Measurements from ENCODE around the gene UMAD1.
"Not testable (repeated sequence)": the region's sequence is repeated elsewhere in the genome, so short reads cannot be mapped to it uniquely, and the experiment has no call there.

Gene UMAD1

DNA sequence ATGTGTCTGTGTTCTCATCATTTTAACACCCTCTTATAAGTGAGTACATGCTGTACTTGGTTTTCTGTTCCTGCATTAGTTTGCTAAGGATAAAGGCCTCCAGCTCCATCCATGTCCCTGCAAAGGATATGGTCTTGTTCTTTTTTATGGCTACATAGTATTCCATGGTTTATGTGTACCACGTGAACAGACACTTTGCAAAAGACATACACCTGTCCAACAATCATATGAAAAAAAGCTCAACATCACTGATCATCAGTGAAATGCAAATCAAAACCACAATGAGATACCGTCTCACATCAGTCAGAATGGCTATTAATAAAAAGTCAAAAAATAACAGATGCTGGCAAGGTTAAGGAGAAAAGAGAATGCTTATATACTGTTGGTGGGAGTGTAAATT, 177.6 kb downstream of the UMAD1 start:
- H4K8ac ChIP-seq (ENCODE audit: low read length); H3K14ac ChIP-seq (ENCODE audit: low read length in 2 of 2); H2BK12ac ChIP-seq (ENCODE audit: low read length in 2 of 2); H2BK15ac ChIP-seq (ENCODE audit: low read depth, poor library complexity, severe bottlenecking); H3K18ac ChIP-seq (ENCODE audit: low read depth in 1 of 2, low read length in 2 of 2); H2BK120ac ChIP-seq (ENCODE audit: low read depth, low read length); H3K4ac ChIP-seq (ENCODE audit: low read depth in 1 of 2, low read length in 2 of 2); H3K27ac ChIP-seq (ENCODE audit: low read length, poor library complexity, severe bottlenecking); DNase-seq; H3K9me3 ChIP-seq (ENCODE audit: control insufficient read depth, low read length); H3K36me3 ChIP-seq (ENCODE audit: control insufficient read depth in 1 of 2, insufficient read depth in 2 of 2, low read depth in 1 of 2, low read length in 2 of 2); H4K91ac ChIP-seq (ENCODE audit: low read length); H3K9ac ChIP-seq (ENCODE audit: low read length); H3K4me2 ChIP-seq (ENCODE audit: low read length, poor library complexity, severe bottlenecking); H2AFZ ChIP-seq (ENCODE audit: low read depth, low read length); H2BK5ac ChIP-seq (ENCODE audit: low read depth, low read length, poor library complexity, severe bottlenecking); H2AK5ac ChIP-seq (ENCODE audit: low read length, severe bottlenecking); H3K79me1 ChIP-seq (replicated peaks; ENCODE audit: low read length, poor library complexity, severe bottlenecking); H3K4me3 ChIP-seq (ENCODE audit: insufficient read depth in 1 of 2, low read depth in 1 of 2, low read length in 2 of 2); H3K4me1 ChIP-seq (ENCODE audit: control insufficient read depth, insufficient read depth, low read depth, low read length); H3K27me3 ChIP-seq (ENCODE audit: control insufficient read depth in 1 of 2, insufficient read depth in 1 of 2, low read length in 2 of 2); H3K23ac ChIP-seq (ENCODE audit: low read length in 2 of 2): not testable (repeated sequence)
- 100% methylated on average over 1 of the region's 2 CpGs for WGBS

DNA sequence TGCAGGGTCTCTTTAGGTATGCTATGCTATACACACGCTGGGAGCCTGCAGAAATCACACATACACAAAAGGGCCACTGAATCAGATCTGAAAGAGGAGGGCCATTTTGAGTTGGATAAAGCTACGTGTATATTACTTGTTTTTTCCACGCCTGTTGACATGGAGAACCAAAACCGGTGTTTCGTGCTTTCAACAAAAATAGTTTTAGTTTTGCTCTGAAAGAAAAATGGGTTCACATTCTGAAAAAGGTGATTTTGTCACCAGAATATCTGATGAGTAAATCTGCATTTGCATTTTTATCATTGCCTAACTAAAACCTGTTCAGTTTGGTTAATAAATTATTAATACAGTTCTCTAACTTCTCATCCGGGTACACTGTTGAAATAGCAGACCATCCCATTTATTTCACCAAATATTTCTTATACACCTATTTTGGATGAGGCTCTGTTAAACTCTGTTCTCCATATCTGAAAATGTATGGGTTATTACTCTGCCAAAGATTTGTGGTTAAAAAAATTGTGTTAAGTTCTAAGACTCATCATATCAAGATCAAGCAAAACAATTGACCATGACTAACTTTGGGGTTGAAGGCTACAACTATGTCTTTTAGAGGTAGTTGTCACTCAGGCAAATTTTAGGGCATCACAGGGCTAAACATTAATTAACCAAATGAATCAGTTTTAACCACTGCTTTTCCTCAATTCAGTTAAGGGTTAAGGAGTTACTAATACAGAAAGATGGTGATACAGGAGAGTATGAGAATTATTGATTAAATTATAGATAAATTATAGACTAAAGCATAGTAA, 179.1 kb downstream of the UMAD1 start:
- H3K9ac ChIP-seq (ENCODE audit: low read length) = no peak overlapping the region
- H2BK5ac ChIP-seq (ENCODE audit: low read depth, low read length, poor library complexity, severe bottlenecking) = no peak overlapping the region
- no peak overlapping the region for H4K8ac ChIP-seq (ENCODE audit: low read length)
- no peaks in the 10 kb centered on the region for H3K79me1 ChIP-seq (replicated peaks; ENCODE audit: low read length, poor library complexity, severe bottlenecking)
- no peaks in the 10 kb centered on the region for H3K27me3 ChIP-seq (ENCODE audit: control insufficient read depth in 1 of 2, insufficient read depth in 1 of 2, low read length in 2 of 2)
- H2AK5ac ChIP-seq (ENCODE audit: low read length, severe bottlenecking) = no peak overlapping the region
- H2BK12ac ChIP-seq (ENCODE audit: low read length in 2 of 2) = no peak overlapping the region
- 95% methylated on average over 3 of the region's 6 CpGs for WGBS
- H2AFZ ChIP-seq (ENCODE audit: low read depth, low read length) = no peak overlapping the region
- H3K9me3 ChIP-seq (ENCODE audit: control insufficient read depth, low read length) = no peaks in the 10 kb centered on the region
- no peak overlapping the region for H3K14ac ChIP-seq (ENCODE audit: low read length in 2 of 2)
- no peak overlapping the region for H2BK15ac ChIP-seq (ENCODE audit: low read depth, poor library complexity, severe bottlenecking)
- no peak for DNase-seq
- no peak overlapping the region for H3K4me3 ChIP-seq (ENCODE audit: insufficient read depth in 1 of 2, low read depth in 1 of 2, low read length in 2 of 2)
- no peak overlapping the region for H3K18ac ChIP-seq (ENCODE audit: low read depth in 1 of 2, low read length in 2 of 2)
- H3K4me1 ChIP-seq (ENCODE audit: control insufficient read depth, insufficient read depth, low read depth, low read length) = no peaks in the 10 kb centered on the region
- H3K4ac ChIP-seq (ENCODE audit: low read depth in 1 of 2, low read length in 2 of 2) = no peak overlapping the region
- H3K23ac ChIP-seq (ENCODE audit: low read length in 2 of 2) = no peak overlapping the region
- no peak overlapping the region for H3K4me2 ChIP-seq (ENCODE audit: low read length, poor library complexity, severe bottlenecking)
- no peak overlapping the region for H4K91ac ChIP-seq (ENCODE audit: low read length)
- H2BK120ac ChIP-seq (ENCODE audit: low read depth, low read length) = no peak overlapping the region
- no peak overlapping the region for H3K27ac ChIP-seq (ENCODE audit: low read length, poor library complexity, severe bottlenecking)
- H3K36me3 ChIP-seq (ENCODE audit: control insufficient read depth in 1 of 2, insufficient read depth in 2 of 2, low read depth in 1 of 2, low read length in 2 of 2) = no peaks in the 10 kb centered on the region

- Histone ChIP-seq H3K9me3 (ENCODE audit: control insufficient read depth, low read length) (no peaks in the 10 kb centered on the region), H2BK15ac (ENCODE audit: low read depth, poor library complexity, severe bottlenecking) (no peak overlapping the region), H2AK5ac (ENCODE audit: low read length, severe bottlenecking) (no peak overlapping the region), H2BK5ac (ENCODE audit: low read depth, low read length, poor library complexity, severe bottlenecking) (no peak overlapping the region), H3K4me3 (ENCODE audit: insufficient read depth in 1 of 2, low read depth in 1 of 2, low read length in 2 of 2) (no peak overlapping the region), H3K79me1 (replicated peaks; ENCODE audit: low read length, poor library complexity, severe bottlenecking) (no peaks in the 10 kb centered on the region), H4K91ac (ENCODE audit: low read length) (no peak overlapping the region), H3K4me1 (ENCODE audit: control insufficient read depth, insufficient read depth, low read depth, low read length) (no peaks in the 10 kb centered on the region), H3K4me2 (ENCODE audit: low read length, poor library complexity, severe bottlenecking) (no peak overlapping the region), H3K23ac (ENCODE audit: low read length in 2 of 2) (no peak overlapping the region), H3K14ac (ENCODE audit: low read length in 2 of 2) (no peak overlapping the region), H3K36me3 (ENCODE audit: control insufficient read depth in 1 of 2, insufficient read depth in 2 of 2, low read depth in 1 of 2, low read length in 2 of 2) (no peaks in the 10 kb centered on the region), H3K27ac (ENCODE audit: low read length, poor library complexity, severe bottlenecking) (no peak overlapping the region), H2AFZ (ENCODE audit: low read depth, low read length) (no peak overlapping the region), H3K4ac (ENCODE audit: low read depth in 1 of 2, low read length in 2 of 2) (no peak overlapping the region), H3K18ac (ENCODE audit: low read depth in 1 of 2, low read length in 2 of 2) (no peak overlapping the region), H4K8ac (ENCODE audit: low read length) (no peak overlapping the region), H3K27me3 (ENCODE audit: control insufficient read depth in 1 of 2, insufficient read depth in 1 of 2, low read length in 2 of 2) (no peaks in the 10 kb centered on the region), H3K9ac (ENCODE audit: low read length) (no peak overlapping the region), H2BK120ac (ENCODE audit: low read depth, low read length) (no peak overlapping the region), H2BK12ac (ENCODE audit: low read length in 2 of 2) (no peak overlapping the region)
- WGBS = no CpG with 5 or more reads among the region's 1 CpG
- no peak for DNase-seq
Measured at GRCh38 chr7:7820409-7820808, 179.9 kb downstream of the UMAD1 start.

- H2AFZ ChIP-seq (ENCODE audit: low read depth, low read length) = no peak overlapping the region
- H3K4me1 ChIP-seq (ENCODE audit: control insufficient read depth, insufficient read depth, low read depth, low read length) = no peaks in the 10 kb centered on the region
- no peak overlapping the region for H4K8ac ChIP-seq (ENCODE audit: low read length)
- H2BK15ac ChIP-seq (ENCODE audit: low read depth, poor library complexity, severe bottlenecking) = no peak overlapping the region
- H3K79me1 ChIP-seq (replicated peaks; ENCODE audit: low read length, poor library complexity, severe bottlenecking) = no peaks in the 10 kb centered on the region
- H2BK5ac ChIP-seq (ENCODE audit: low read depth, low read length, poor library complexity, severe bottlenecking) = no peak overlapping the region
- no peak overlapping the region for H3K18ac ChIP-seq (ENCODE audit: low read depth in 1 of 2, low read length in 2 of 2)
- WGBS = no CpG with 5 or more reads among the region's 3 CpGs
- H2BK12ac ChIP-seq (ENCODE audit: low read length in 2 of 2) = no peak overlapping the region
- H3K9me3 ChIP-seq (ENCODE audit: control insufficient read depth, low read length) = no peaks in the 10 kb centered on the region
- H3K4ac ChIP-seq (ENCODE audit: low read depth in 1 of 2, low read length in 2 of 2) = no peak overlapping the region
- H3K9ac ChIP-seq (ENCODE audit: low read length) = no peak overlapping the region
- DNase-seq = no peak
- no peak overlapping the region for H3K4me3 ChIP-seq (ENCODE audit: insufficient read depth in 1 of 2, low read depth in 1 of 2, low read length in 2 of 2)
- no peaks in the 10 kb centered on the region for H3K27me3 ChIP-seq (ENCODE audit: control insufficient read depth in 1 of 2, insufficient read depth in 1 of 2, low read length in 2 of 2)
- H3K4me2 ChIP-seq (ENCODE audit: low read length, poor library complexity, severe bottlenecking) = no peak overlapping the region
- no peak overlapping the region for H3K27ac ChIP-seq (ENCODE audit: low read length, poor library complexity, severe bottlenecking)
- no peaks in the 10 kb centered on the region for H3K36me3 ChIP-seq (ENCODE audit: control insufficient read depth in 1 of 2, insufficient read depth in 2 of 2, low read depth in 1 of 2, low read length in 2 of 2)
- no peak overlapping the region for H3K14ac ChIP-seq (ENCODE audit: low read length in 2 of 2)
- H2BK120ac ChIP-seq (ENCODE audit: low read depth, low read length) = no peak overlapping the region
- no peak overlapping the region for H2AK5ac ChIP-seq (ENCODE audit: low read length, severe bottlenecking)
- no peak overlapping the region for H3K23ac ChIP-seq (ENCODE audit: low read length in 2 of 2)
- H4K91ac ChIP-seq (ENCODE audit: low read length) = no peak overlapping the region
Measured at GRCh38 chr7:7820939-7821338, 180.4 kb downstream of the UMAD1 start.

Measured in mesenchymal stem cell (in vitro differentiated cells and primary cell).